HUES48 (cell line): ENCODE measurements around the gene SLC24A3.

Source experiments
- H3K27ac ChIP-seq: one replicate; pipeline ENCODE4 v1.7.0; 2013; ENCODE audit warnings: low read depth, low read length, inconsistent platforms
- H3K27me3 ChIP-seq: 2 replicates; pipeline ENCODE4 v1.6.1; 2013; ENCODE audit warnings: mild to moderate bottlenecking, low read length; ENCODE audit not compliant: control insufficient read depth, insufficient read depth
- H3K36me3 ChIP-seq: 2 replicates; pipeline ENCODE4 v1.6.1; 2013; ENCODE audit warnings: low read length; ENCODE audit not compliant: control insufficient read depth, insufficient read depth
- H3K4me1 ChIP-seq: 2 replicates; pipeline ENCODE4 v1.6.1; 2013; ENCODE audit warnings: mild to moderate bottlenecking, low read length; ENCODE audit not compliant: control insufficient read depth, insufficient read depth
- H3K4me3 ChIP-seq: 2 replicates; pipeline ENCODE4 v1.5.1; 2013; ENCODE audit warnings: mild to moderate bottlenecking, low read depth, low read length
- H3K9ac ChIP-seq: 2 replicates; pipeline ENCODE4 v1.6.1; 2013; ENCODE audit warnings: mild to moderate bottlenecking, low read depth, low read length, moderate library complexity
- H3K9me3 ChIP-seq: 2 replicates; pipeline ENCODE4 v1.6.1; 2013; ENCODE audit warnings: low read length; ENCODE audit not compliant: control insufficient read depth, insufficient read depth

SLC24A3 gene

DNA sequence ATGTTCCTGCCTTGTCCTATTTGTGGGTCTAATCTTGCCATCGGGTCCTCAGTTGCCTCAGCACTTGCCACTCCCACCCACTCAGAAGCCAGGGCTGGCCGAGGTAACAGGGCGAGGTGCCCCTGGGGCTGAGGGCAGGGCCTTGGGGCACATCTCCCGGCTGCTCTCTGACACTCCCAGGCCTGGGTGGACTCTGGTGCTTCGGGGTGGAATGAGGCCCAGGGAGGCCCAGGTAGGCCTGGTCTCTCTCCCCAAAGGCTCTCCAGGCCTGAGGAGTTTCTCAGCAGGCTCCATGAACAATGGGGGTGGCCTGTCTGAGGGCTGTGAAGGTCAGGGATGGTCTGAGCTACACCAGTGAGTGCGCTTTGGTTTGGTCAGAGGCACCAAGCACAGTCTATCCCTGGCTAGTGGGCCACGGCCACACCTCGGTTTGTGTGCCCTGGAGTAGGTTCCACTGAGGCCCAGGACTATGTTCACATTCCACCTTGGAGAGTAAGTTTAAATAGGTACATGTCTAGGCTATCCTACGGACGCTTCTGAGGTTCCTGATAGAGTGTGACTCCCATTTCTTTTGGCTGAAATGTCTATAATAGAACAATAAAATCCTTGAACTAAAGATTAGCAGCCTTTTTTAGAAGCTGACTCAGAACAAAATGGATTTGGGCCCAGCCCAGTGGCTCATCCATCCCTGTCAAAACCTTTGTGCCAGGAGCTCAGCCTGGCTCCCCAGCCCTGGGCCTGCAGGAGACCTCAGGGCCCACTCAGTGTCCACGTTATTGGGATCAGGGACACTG is 78.8 kb downstream of the SLC24A3 start:
- no peaks in the 10 kb centered on the region for H3K9me3 ChIP-seq

GRCh38 chr20:19291818-19292132 is 79.3 kb downstream of the SLC24A3 start:
- H3K4me3 ChIP-seq: no peak overlapping the region
- no peaks in the 10 kb centered on the region for H3K4me1 ChIP-seq
- H3K27me3 ChIP-seq: no peaks in the 10 kb centered on the region
- no peak overlapping the region for H3K27ac ChIP-seq
- H3K9ac ChIP-seq: no peak overlapping the region
- H3K9me3 ChIP-seq: no peaks in the 10 kb centered on the region
- H3K36me3 ChIP-seq: no peaks in the 10 kb centered on the region

More for the DNA sequence above, 78.8 kb downstream of the SLC24A3 start:
- no peak overlapping the region for H3K27ac ChIP-seq
- H3K9ac ChIP-seq: no peak overlapping the region
- no peaks in the 10 kb centered on the region for H3K27me3 ChIP-seq
- H3K36me3 ChIP-seq: no peaks in the 10 kb centered on the region
- no peaks in the 10 kb centered on the region for H3K4me1 ChIP-seq
- no peak overlapping the region for H3K4me3 ChIP-seq

DNA sequence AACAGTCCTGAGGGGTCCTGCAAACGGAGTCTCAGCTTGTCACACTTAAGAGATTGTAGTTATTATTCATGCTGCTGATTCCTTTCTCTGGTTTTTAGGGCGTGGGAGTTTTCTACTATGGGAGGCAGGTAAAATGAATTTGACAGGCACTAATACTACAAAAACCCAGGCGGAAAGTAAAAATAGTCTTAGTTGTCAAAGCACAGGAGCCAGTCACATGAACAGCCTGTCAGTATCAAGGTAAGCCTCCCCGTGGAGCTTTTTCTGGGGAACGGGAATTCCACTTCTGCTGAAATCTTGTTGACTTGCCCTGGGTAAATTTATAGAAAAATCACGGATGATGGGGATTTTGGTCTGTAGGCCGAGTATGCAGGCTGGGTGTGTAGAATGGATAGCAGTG is 79.8 kb downstream of the SLC24A3 start:
- Histone ChIP-seq H3K4me1 (no peaks in the 10 kb centered on the region), H3K9me3 (no peaks in the 10 kb centered on the region), H3K36me3 (no peaks in the 10 kb centered on the region), H3K4me3 (no peak overlapping the region), H3K27ac (no peak overlapping the region), H3K27me3 (no peaks in the 10 kb centered on the region), H3K9ac (no peak overlapping the region)

DNA sequence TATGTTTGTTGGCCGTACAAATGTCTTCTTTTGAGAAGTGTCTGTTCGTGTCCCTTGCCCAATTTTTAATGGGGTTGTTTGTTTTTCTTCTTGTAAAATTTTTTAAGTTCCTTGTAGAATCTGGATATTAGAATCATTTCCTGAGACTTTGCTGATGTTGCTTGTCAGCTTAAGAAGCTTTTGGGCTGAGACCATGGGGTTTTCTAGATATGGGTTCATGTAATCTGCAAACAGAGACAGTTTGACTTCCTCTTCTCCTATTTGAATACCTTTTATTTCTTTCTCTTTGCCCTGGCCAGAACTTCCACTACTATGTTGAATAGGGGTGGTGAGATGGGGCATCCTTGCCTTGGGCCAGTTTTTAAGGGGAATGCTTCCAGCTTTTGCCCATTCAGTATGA is 82.6 kb downstream of the SLC24A3 start:
- no peaks in the 10 kb centered on the region for H3K27me3 ChIP-seq
- H3K9me3 ChIP-seq: no peaks in the 10 kb centered on the region
- no peaks in the 10 kb centered on the region for H3K36me3 ChIP-seq
- no peak overlapping the region for H3K27ac ChIP-seq
- no peak overlapping the region for H3K9ac ChIP-seq
- no peak overlapping the region for H3K4me3 ChIP-seq
- peaks cover 5% of the 10 kb centered on the region; the same call in 1 of the 2 replicates for H3K4me1 ChIP-seq

DNA sequence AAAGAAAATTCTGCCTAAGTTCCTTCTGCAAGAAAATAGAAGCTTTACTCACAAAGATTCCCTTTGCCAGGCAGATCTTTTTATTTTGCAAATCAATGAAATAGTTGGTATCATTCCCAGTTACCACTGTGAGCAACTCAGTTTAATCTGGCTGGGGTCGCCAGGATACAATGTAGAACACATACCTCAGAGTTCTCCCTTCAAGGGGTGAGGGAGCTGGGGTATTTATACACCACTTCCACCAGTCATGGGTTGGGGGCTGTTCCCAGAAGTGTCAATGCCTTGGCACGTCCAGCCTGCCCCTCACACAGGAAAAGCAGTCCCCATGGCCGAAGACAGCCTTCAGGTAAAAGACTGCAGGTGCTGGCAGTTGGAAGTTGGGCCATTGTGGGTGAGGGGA is 86.2 kb downstream of the SLC24A3 start:
- Histone ChIP-seq H3K27me3 (no peaks in the 10 kb centered on the region), H3K36me3 (no peaks in the 10 kb centered on the region), H3K9ac (no peak overlapping the region), H3K27ac (no peak overlapping the region), H3K4me3 (no peak overlapping the region), H3K4me1 (peaks cover 5% of the 10 kb centered on the region; the same call in 1 of the 2 replicates), H3K9me3 (no peaks in the 10 kb centered on the region)

DNA sequence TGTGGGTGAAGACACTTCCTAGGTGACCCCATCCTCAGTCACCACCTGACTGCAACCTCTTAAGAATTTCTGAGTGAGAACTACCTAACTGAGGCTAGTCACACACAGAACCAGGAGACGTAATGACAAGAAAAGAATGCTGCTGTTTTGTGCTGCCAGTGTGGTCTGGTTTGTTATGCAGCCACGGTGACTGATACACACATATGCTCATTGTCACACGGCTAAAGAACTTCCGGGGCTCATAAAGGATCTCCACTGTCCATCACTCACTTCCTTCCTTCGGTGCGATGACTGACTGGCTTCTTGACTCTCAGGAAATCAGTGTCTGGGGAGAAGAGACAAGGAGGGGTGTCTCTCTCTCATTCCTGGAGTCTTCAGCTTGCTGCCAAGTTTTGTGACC is 88.0 kb downstream of the SLC24A3 start:
- Histone ChIP-seq H3K27ac (no peak overlapping the region), H3K4me1 (peaks cover 5% of the 10 kb centered on the region; the same call in 1 of the 2 replicates), H3K36me3 (no peaks in the 10 kb centered on the region), H3K9me3 (no peaks in the 10 kb centered on the region), H3K27me3 (no peaks in the 10 kb centered on the region), H3K9ac (no peak overlapping the region), H3K4me3 (no peak overlapping the region)

DNA sequence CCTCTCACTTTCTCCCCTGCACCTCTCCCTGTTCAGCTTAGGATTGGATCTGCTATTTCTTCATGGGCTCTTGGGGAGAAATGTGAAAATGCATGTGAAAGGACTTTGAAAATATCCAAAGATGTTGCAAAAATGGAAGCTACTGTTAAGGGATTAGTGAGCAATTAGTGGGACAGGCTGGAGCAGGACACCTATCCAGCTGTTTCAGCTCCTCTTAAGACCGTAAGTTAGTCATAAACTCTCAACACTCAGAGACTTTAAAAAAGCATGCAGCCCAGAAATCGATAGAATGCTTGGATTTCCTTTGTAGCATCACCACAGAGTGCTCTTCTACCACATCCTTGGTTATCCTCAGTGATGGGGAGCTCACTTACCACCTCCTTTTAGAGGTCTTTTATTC is 88.7 kb downstream of the SLC24A3 start:
- peaks cover 5% of the 10 kb centered on the region; the same call in 1 of the 2 replicates for H3K4me1 ChIP-seq
- H3K4me3 ChIP-seq: no peak overlapping the region
- H3K36me3 ChIP-seq: no peaks in the 10 kb centered on the region
- no peaks in the 10 kb centered on the region for H3K27me3 ChIP-seq
- H3K27ac ChIP-seq: no peak overlapping the region
- no peaks in the 10 kb centered on the region for H3K9me3 ChIP-seq
- no peak overlapping the region for H3K9ac ChIP-seq

- H3K4me3 ChIP-seq: no peak overlapping the region
Measured at GRCh38 chr20:19301843-19302242, 89.4 kb downstream of the SLC24A3 start.

DNA sequence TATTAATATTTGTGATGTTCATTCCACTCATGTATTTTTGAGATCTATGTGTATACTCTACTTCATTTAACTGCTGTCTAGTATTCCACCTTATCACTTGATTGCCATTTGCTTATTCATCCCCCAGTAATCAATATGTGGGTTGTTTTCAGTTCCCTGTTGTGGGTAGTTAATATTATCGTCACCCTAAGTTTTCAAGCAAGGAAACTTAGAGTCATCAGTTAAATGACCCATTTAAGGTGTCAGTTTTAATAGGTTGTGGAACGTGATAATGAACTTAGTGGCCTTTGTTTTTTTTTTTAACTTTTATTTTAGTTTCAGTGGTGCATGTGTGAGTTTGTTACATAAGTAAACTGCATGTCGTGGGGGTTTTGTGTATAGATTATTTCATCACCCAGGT is 90.3 kb downstream of the SLC24A3 start:
- Histone ChIP-seq H3K4me3 (no peak overlapping the region), H3K9ac (no peak overlapping the region), H3K4me1 (peaks cover 5% of the 10 kb centered on the region; the same call in 1 of the 2 replicates), H3K27me3 (no peaks in the 10 kb centered on the region), H3K36me3 (no peaks in the 10 kb centered on the region), H3K27ac (no peak overlapping the region), H3K9me3 (no peaks in the 10 kb centered on the region)

More at GRCh38 chr20:19301843-19302242, 89.4 kb downstream of the SLC24A3 start:
- Histone ChIP-seq H3K9ac (no peak overlapping the region), H3K4me1 (peaks cover 5% of the 10 kb centered on the region; the same call in 1 of the 2 replicates), H3K9me3 (no peaks in the 10 kb centered on the region), H3K27ac (no peak overlapping the region), H3K27me3 (no peaks in the 10 kb centered on the region), H3K36me3 (no peaks in the 10 kb centered on the region)

GRCh38 chr20:19304389-19304788 is 91.9 kb downstream of the SLC24A3 start:
- Histone ChIP-seq H3K27me3 (no peaks in the 10 kb centered on the region), H3K36me3 (no peaks in the 10 kb centered on the region), H3K9ac (no peak overlapping the region), H3K4me3 (no peak overlapping the region), H3K9me3 (no peaks in the 10 kb centered on the region), H3K4me1 (no peaks in the 10 kb centered on the region), H3K27ac (no peak overlapping the region)

GRCh38 chr20:19304886-19305415 is 92.5 kb downstream of the SLC24A3 start:
- Histone ChIP-seq H3K4me3 (no peak overlapping the region), H3K4me1 (no peaks in the 10 kb centered on the region), H3K9me3 (no peaks in the 10 kb centered on the region), H3K9ac (no peak overlapping the region), H3K27me3 (no peaks in the 10 kb centered on the region), H3K36me3 (no peaks in the 10 kb centered on the region), H3K27ac (no peak overlapping the region)
